Adrenal gland (tissue), 12 donors: Measurements from ENCODE around the gene OR10Z1. TPM values are rescaled to one million over a fixed set of nuclear protein-coding genes. Genes with fewer than 3 reads are reported as not detected.

Experiments
- DNase-seq, 7 donors: peaks; one replicate each; pipeline ENCODE4 v3.0.0-alpha.2; 2019 to 2020
- H3K27ac ChIP-seq, 5 donors: fragments of 200-600 bp; sonication (generic) in 4 of 5; 1 replicate in 3 of 5; 2 replicates in 2 of 5; pipeline versions ENCODE4 v1.5.1 to v1.8.0; 2016 to 2020; ENCODE audit warnings: mild to moderate bottlenecking in 1 of 5
- H3K27me3 ChIP-seq: fragments of 200-600 bp; 2 replicates; pipeline ENCODE4 v1.8.0; 2021
- H3K36me3 ChIP-seq, 2 donors: fragments of 200-600 bp; replicated peaks in 1 of 2; 1 replicate in 1 of 2; 2 replicates in 1 of 2; pipeline versions ENCODE4 v1.5.1 to v1.8.0; 2018 to 2022
- H3K4me1 ChIP-seq, 2 donors: fragments of 200-600 bp; replicated peaks in 1 of 2; 1 replicate in 1 of 2; 2 replicates in 1 of 2; pipeline versions ENCODE4 v1.5.1 to v1.8.0; 2018 to 2021
- H3K4me3 ChIP-seq, 4 donors: fragments of 200-600 bp; sonication (generic) in 3 of 4; one replicate each; pipeline ENCODE4 v1.5.1; 2016 to 2018
- H3K9me3 ChIP-seq, 3 donors: fragments of 200-600 bp; sonication (generic) in 1 of 3; replicated peaks in 1 of 3; 1 replicate in 2 of 3; 2 replicates in 1 of 3; pipeline versions ENCODE4 v1.5.1 to v1.8.0; 2016 to 2021
- POLR2A ChIP-seq, 2 donors: fragments of 450-650 bp; IDR thresholded peaks; one replicate each; pipeline ENCODE4 v1.6.1; 2017; ENCODE audit warnings: antibody characterized with exemption in 2 of 2, mild to moderate bottlenecking in 2 of 2, moderate library complexity in 1 of 2
- WGBS, 4 donors: extraction: QIAGEN DNeasy Blood & Tissue Kit in 2 of 4; methylation state at CpG; one replicate each; pipeline versions ENCODE4 v1.1.5 to v1.1.7; 2013 to 2017; 5-methylcytosine and 5-hydroxymethylcytosine counted together
- intact Hi-C, 2 donors: fragments of 100-400 bp; cut with DNase I; formaldehyde crosslinking; loops; one replicate each; pipeline versions ENCODE4 v1.14.1 to v1.15.0; 2022 to 2023
- polyA plus RNA-seq, 3 donors: library from polyadenylated mRNA; stranded (reverse); fragments of 200-250 nt in 2 of 3; fragments of 350-450 nt in 1 of 3; fragmentation: Illumina TruSeq in 1 of 3; extraction: RNeasy Lipid Tissue Mini Kit (QIAGEN cat#74804) in 1 of 3; gene quantifications; one replicate each; pipeline ENCODE4 v1.2.3, GENCODE V29; 2013 to 2014
- total RNA-seq, 9 donors: library from RNA; depleted of rRNA in 4 of 9; stranded (reverse); fragments of >200 nt in 4 of 9; fragments of 120-200 nt in 1 of 9; fragmentation: NEBNext Ultra II Directional in 1 of 9; extraction: Animal tissue kit (Norgen Biotek cat#: 25700) in 1 of 9; gene quantifications; one replicate each; pipeline versions ENCODE4 v1.1.0 to v1.2.4, GENCODE V29; 2013 to 2023
- TF ChIP-seq, protein P1 (sequence below), 6 experiments: fragments of 450-650 bp in 4 of 6; fragments of 200-600 bp in 2 of 6; sonication (generic) in 1 of 6; IDR thresholded peaks; 1 replicate in 5 of 6; 2 replicates in 1 of 6; pipeline versions ENCODE4 v1.5.1 to v1.8.0; 2016 to 2021; ENCODE audit warnings: antibody characterized with exemption in 6 of 6, mild to moderate bottlenecking in 2 of 6, moderate library complexity in 1 of 6
- donor health status: healthy with polysubstance abuse.
- donor health status: Bipolar disorder and iron deficiency.
- donor health status: DM: yes; HTN: yes; CAD: no.
- donor health status: DM: no; HTN: no; CAD: no.
- donor health status: DM: no; HTN: no; CAD: no.
- donor health status: DM: yes; HTN: yes; CAD: no.

OR10Z1 gene
- total and polyA plus RNA-seq, 12 donors: not detected

DNA sequence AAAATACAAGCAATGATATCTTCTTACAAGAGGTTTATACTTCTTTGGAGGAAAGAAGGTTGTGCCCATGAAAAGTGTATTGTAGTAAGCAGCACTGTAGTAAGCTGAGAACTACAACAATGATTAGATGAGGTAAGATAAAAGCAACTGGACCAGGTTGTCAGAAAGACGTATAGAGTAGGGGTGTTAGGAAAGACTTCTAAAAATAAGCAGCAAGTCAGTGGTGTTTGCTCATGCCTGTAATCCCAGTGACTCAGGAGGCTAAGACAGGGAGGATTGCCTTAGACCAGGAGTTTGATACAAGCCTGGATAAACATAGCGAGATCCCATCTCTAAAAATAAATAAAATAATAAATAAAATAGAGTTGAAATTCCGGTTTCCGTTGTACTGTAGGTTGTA is 21.1 kb upstream of the OR10Z1 start:
- intact Hi-C loops: no loop called here
- Histone ChIP-seq H3K27me3 (no peaks in the 10 kb centered on the region), H3K27ac (no peak overlapping the region), H3K9me3 (no peaks in the 10 kb centered on the region), H3K36me3 (no peaks in the 10 kb centered on the region), H3K4me3 (no peak overlapping the region), H3K4me1 (no peaks in the 10 kb centered on the region)
- no peak for TF ChIP-seq POLR2A (IDR thresholded peaks at IDR 0.05)
- TF ChIP-seq, protein P1, sequence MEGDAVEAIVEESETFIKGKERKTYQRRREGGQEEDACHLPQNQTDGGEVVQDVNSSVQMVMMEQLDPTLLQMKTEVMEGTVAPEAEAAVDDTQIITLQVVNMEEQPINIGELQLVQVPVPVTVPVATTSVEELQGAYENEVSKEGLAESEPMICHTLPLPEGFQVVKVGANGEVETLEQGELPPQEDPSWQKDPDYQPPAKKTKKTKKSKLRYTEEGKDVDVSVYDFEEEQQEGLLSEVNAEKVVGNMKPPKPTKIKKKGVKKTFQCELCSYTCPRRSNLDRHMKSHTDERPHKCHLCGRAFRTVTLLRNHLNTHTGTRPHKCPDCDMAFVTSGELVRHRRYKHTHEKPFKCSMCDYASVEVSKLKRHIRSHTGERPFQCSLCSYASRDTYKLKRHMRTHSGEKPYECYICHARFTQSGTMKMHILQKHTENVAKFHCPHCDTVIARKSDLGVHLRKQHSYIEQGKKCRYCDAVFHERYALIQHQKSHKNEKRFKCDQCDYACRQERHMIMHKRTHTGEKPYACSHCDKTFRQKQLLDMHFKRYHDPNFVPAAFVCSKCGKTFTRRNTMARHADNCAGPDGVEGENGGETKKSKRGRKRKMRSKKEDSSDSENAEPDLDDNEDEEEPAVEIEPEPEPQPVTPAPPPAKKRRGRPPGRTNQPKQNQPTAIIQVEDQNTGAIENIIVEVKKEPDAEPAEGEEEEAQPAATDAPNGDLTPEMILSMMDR (IDR thresholded peaks at IDR 0.05): no peak
- WGBS, 4 donors: 77 to 80% (median 78%) methylated on average over 4 of the region's 4 CpGs
- no peak for DNase-seq

- H3K36me3 ChIP-seq: no peaks in the 10 kb centered on the region
- no peak overlapping the region for H3K27ac ChIP-seq
- no peak overlapping the region for H3K4me3 ChIP-seq
- no peaks in the 10 kb centered on the region for H3K27me3 ChIP-seq
- intact Hi-C loops: no loop called here
- no peaks in the 10 kb centered on the region for H3K4me1 ChIP-seq
- TF ChIP-seq, protein P1 (IDR thresholded peaks at IDR 0.05): no peak
- no peak for TF ChIP-seq POLR2A (IDR thresholded peaks at IDR 0.05)
- DNase-seq: no peak
- H3K9me3 ChIP-seq: no peaks in the 10 kb centered on the region
- WGBS, 4 donors: 72 to 92% (median 76%) methylated on average over 1 of the region's 1 CpG
Measured at GRCh38 chr1:158586942-158587341, 18.1 kb upstream of the OR10Z1 start.

DNA sequence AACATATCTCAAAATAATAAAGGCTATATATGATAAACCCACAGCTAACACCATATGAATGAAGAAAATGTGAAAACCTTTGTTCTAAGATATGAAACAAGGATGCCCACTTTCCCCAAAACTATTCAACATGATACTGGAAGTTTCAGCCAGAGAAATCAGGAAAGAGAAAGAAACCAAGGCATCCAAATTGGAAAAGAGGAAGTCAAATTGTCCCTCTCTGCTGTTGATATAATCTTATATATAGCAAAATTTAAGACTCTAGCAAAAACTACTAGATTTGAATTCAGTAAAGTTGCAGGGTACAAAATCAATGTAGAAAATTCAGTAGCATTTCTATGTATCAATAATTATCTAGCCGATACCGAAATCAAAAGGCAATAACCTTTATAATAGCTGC is 4.3 kb upstream of the OR10Z1 start:
- no peaks in the 10 kb centered on the region for H3K4me1 ChIP-seq
- H3K4me3 ChIP-seq: no peak overlapping the region
- DNase-seq: no peak
- no peak for TF ChIP-seq POLR2A (IDR thresholded peaks at IDR 0.05)
- TF ChIP-seq, protein P1 (IDR thresholded peaks at IDR 0.05): no peak
- intact Hi-C loops: no loop called here
- H3K9me3 ChIP-seq: peaks cover 0 to 5% (median 0%) of the 10 kb centered on the region in 3 donors
- no peaks in the 10 kb centered on the region for H3K36me3 ChIP-seq
- WGBS, 4 donors: 42 to 94% (median 91%) methylated on average over 2 of the region's 2 CpGs
- no peaks in the 10 kb centered on the region for H3K27me3 ChIP-seq
- H3K27ac ChIP-seq: no peak overlapping the region

GRCh38 chr1:158607296-158607695 is 2.2 kb downstream of the OR10Z1 start:
- TF ChIP-seq POLR2A (IDR thresholded peaks at IDR 0.05): no peak
- TF ChIP-seq, protein P1 (IDR thresholded peaks at IDR 0.05): no peak
- no peaks in the 10 kb centered on the region for H3K4me1 ChIP-seq
- no peaks in the 10 kb centered on the region for H3K9me3 ChIP-seq
- 81 to 90% (median 86%) methylated on average over 1 of the region's 1 CpG for WGBS, 4 donors
- no peak for DNase-seq
- H3K4me3 ChIP-seq: no peak overlapping the region
- H3K27me3 ChIP-seq: no peaks in the 10 kb centered on the region
- intact Hi-C loops: no loop called here
- H3K27ac ChIP-seq: no peak overlapping the region
- no peaks in the 10 kb centered on the region for H3K36me3 ChIP-seq
